Breast epithelium (tissue), 3 donors: ENCODE measurements around the gene ZBTB40.

Source experiments
- POLR2A ChIP-seq: fragments of 450-650 bp; IDR thresholded peaks from one replicate; pipeline ENCODE4 v1.6.1; 2016; ENCODE audit warnings: antibody characterized with exemption, mild to moderate bottlenecking, moderate library complexity
- TF ChIP-seq, protein P1 (sequence below), 3 donors: fragments of 450-650 bp; IDR thresholded peaks; one replicate each; pipeline ENCODE4 v1.5.1; 2016 to 2017; ENCODE audit warnings: antibody characterized with exemption in 3 of 3, mild to moderate bottlenecking in 3 of 3, moderate library complexity in 3 of 3

DNA sequence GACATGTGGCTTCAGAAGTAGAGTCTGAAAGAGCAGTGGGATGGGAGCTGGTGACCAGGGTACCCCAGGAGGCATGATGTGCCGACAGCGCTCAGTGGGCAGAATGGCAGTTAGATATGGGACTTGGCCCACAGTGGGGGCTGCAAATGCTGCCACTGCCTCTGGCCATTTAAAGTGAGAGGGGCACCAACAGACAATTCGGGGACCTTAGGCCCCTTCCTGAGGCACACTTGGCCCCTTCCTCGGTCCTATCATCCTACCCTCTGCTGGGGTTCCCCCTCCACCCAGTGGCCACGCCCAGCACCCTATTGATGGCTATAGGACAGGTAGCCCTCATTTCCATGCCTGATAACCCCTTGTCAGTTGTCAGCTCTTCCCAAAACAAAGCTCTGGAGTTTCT, 75.0 kb downstream of the ZBTB40 start:
- TF ChIP-seq, protein P1, sequence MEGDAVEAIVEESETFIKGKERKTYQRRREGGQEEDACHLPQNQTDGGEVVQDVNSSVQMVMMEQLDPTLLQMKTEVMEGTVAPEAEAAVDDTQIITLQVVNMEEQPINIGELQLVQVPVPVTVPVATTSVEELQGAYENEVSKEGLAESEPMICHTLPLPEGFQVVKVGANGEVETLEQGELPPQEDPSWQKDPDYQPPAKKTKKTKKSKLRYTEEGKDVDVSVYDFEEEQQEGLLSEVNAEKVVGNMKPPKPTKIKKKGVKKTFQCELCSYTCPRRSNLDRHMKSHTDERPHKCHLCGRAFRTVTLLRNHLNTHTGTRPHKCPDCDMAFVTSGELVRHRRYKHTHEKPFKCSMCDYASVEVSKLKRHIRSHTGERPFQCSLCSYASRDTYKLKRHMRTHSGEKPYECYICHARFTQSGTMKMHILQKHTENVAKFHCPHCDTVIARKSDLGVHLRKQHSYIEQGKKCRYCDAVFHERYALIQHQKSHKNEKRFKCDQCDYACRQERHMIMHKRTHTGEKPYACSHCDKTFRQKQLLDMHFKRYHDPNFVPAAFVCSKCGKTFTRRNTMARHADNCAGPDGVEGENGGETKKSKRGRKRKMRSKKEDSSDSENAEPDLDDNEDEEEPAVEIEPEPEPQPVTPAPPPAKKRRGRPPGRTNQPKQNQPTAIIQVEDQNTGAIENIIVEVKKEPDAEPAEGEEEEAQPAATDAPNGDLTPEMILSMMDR (IDR thresholded peaks at IDR 0.05), result no peak
- TF ChIP-seq POLR2A, result no peak
